CD8-positive, alpha-beta memory T cell (primary cell): ENCODE measurements around the gene SYPL2. TPM values are rescaled to one million over a fixed set of nuclear protein-coding genes. Genes with fewer than 3 reads are reported as not detected.

ENCODE experiments used
- CTCF ChIA-PET: fragments of 350-600 bp; sonication (Branson Sonifier 250); formaldehyde crosslinking; loops from one replicate; lab custom pipeline; 2021; ENCODE audit warnings: antibody characterized with exemption; lab: Charles Lee
- POLR2A ChIA-PET: fragments of 350-600 bp; sonication (Branson Sonifier 250); formaldehyde crosslinking; loops from one replicate; lab custom pipeline; 2021; ENCODE audit warnings: antibody characterized with exemption; lab: Charles Lee
- DNase-seq, 5 donors: peaks; one replicate each; pipeline versions ENCODE4 v3.0.0 to v3.0.0-alpha.2; 2020 to 2022; ENCODE audit warnings: mixed read lengths in 1 of 5
- H3K27ac ChIP-seq: one replicate; pipeline ENCODE4 v1.7.0; 2013; ENCODE audit warnings: low read depth, mild to moderate bottlenecking, low read length, moderate library complexity
- H3K27me3 ChIP-seq: 2 replicates; pipeline ENCODE4 v1.7.0; 2013; ENCODE audit warnings: low read length, mild to moderate bottlenecking; ENCODE audit not compliant: insufficient read depth, poor library complexity, severe bottlenecking
- H3K36me3 ChIP-seq: 2 replicates; pipeline ENCODE4 v1.7.0; 2013; ENCODE audit warnings: mild to moderate bottlenecking, low read length, moderate library complexity; ENCODE audit not compliant: insufficient read depth
- H3K4me1 ChIP-seq: 2 replicates; pipeline ENCODE4 v1.7.0; 2013; ENCODE audit warnings: mild to moderate bottlenecking, low read length, moderate library complexity; ENCODE audit not compliant: insufficient read depth
- H3K4me3 ChIP-seq: 2 replicates; pipeline ENCODE4 v1.7.0; 2013; ENCODE audit warnings: mild to moderate bottlenecking, low read length
- H3K9me3 ChIP-seq: 2 replicates; pipeline ENCODE4 v1.7.0; 2013; ENCODE audit warnings: mild to moderate bottlenecking, low read length
- H3K27ac Mint-ChIP-seq, 8 donors: one replicate each; pipeline ENCODE4 v1.8.0; 2020 to 2021; ENCODE audit warnings: mixed read lengths in 8 of 8, mild to moderate bottlenecking in 6 of 8, inconsistent platforms in 3 of 8, moderate library complexity in 3 of 8
- H3K27me3 Mint-ChIP-seq, 2 donors: one replicate each; pipeline ENCODE4 v1.8.0; 2020 to 2021; ENCODE audit warnings: mixed read lengths in 2 of 2, mild to moderate bottlenecking in 1 of 2, moderate library complexity in 1 of 2
- H3K36me3 Mint-ChIP-seq, 3 donors: one replicate each; pipeline ENCODE4 v1.8.0; 2020 to 2021; ENCODE audit warnings: mixed read lengths in 3 of 3, inconsistent platforms in 1 of 3, mild to moderate bottlenecking in 1 of 3
- H3K4me1 Mint-ChIP-seq, 3 donors: one replicate each; pipeline ENCODE4 v1.8.0; 2020 to 2021; ENCODE audit warnings: mixed read lengths in 3 of 3, inconsistent platforms in 1 of 3, mild to moderate bottlenecking in 1 of 3
- H3K4me3 Mint-ChIP-seq, 7 donors: one replicate each; pipeline ENCODE4 v1.8.0; 2020 to 2021; ENCODE audit warnings: mixed read lengths in 7 of 7, mild to moderate bottlenecking in 6 of 7, moderate library complexity in 4 of 7, inconsistent platforms in 2 of 7
- H3K9me3 Mint-ChIP-seq, 5 donors: one replicate each; pipeline ENCODE4 v1.8.0; 2020 to 2022; ENCODE audit warnings: mixed read lengths in 5 of 5, mild to moderate bottlenecking in 3 of 5, moderate library complexity in 2 of 5, inconsistent platforms in 1 of 5
- polyA plus RNA-seq: library from polyadenylated mRNA; unstranded; fragments of 300-500 nt; fragmentation: Illumina TruSeq; gene quantifications from one replicate; pipeline ENCODE4 v1.2.3, GENCODE V29; 2021
- total RNA-seq, 2 experiments: library from RNA; stranded (reverse); gene quantifications; one replicate each; pipeline ENCODE4 v1.2.3, GENCODE V29; 2021

The SYPL2 gene
- total and polyA plus RNA-seq, 3 experiments from 2014 or later, result 0.07 TPM; not detected in 1

- no peak overlapping the region for H3K27ac ChIP-seq
- Mint-ChIP-seq H3K27me3 (no peaks in the 10 kb centered on the region), H3K4me3 (peak overlapping the region; percentile 41 to 87 (median 63)), H3K9me3 (no peaks in the 10 kb centered on the region), H3K27ac (peak overlapping the region; percentile 85 to 97 (median 94)), H3K36me3 (peaks cover 5 to 48% (median 9%) of the 10 kb centered on the region in 3 donors), H3K4me1 (peaks cover 84 to 98% (median 94%) of the 10 kb centered on the region in 3 donors)
- H3K36me3 ChIP-seq, result peaks cover 33% of the 10 kb centered on the region
- H3K4me1 ChIP-seq, result peaks cover 96% of the 10 kb centered on the region
- DNase-seq, result peak; percentile 31 to 77 (median 56)
- H3K4me3 ChIP-seq, result peak overlapping the region; percentile 5
- no peaks in the 10 kb centered on the region for H3K9me3 ChIP-seq
- POLR2A ChIA-PET, result interaction anchor here (1.6 kb wide), 1 partner anchor 33 kb away, joined by 6 read pairs; no protein-coding TSS in a partner anchor
- H3K27me3 ChIP-seq, result no peaks in the 10 kb centered on the region
- CTCF ChIA-PET, result interaction anchor here (1.1 to 32.5 kb wide), 5 partner anchors 4 to 139 kb away, joined by 4 to 1339 read pairs (median 384); partner anchors contain the start of genes AMIGO1, ATXN7L2, CYB561D1 and GPR61
Measured at GRCh38 chr1:109499661-109500536, 33.6 kb downstream of the SYPL2 start.

GRCh38 chr1:109500941-109501381 lies 34.6 kb downstream of the SYPL2 start:
- Mint-ChIP-seq H3K4me1 (peaks cover 84 to 98% (median 94%) of the 10 kb centered on the region in 3 donors), H3K27me3 (no peaks in the 10 kb centered on the region), H3K9me3 (no peaks in the 10 kb centered on the region), H3K4me3 (peak overlapping the region in 6 of 7 donors; percentile 41 to 87 (median 72)), H3K27ac (peak overlapping the region; percentile 85 to 97 (median 94)), H3K36me3 (peaks cover 4 to 40% (median 8%) of the 10 kb centered on the region in 3 donors)
- peaks cover 25% of the 10 kb centered on the region for H3K36me3 ChIP-seq
- DNase-seq, result no peak
- no peak overlapping the region for H3K27ac ChIP-seq
- no peaks in the 10 kb centered on the region for H3K9me3 ChIP-seq
- POLR2A ChIA-PET, result no interaction called here
- CTCF ChIA-PET, result interaction anchor here (15.3 to 32.5 kb wide), 3 partner anchors 5 to 33 kb away, joined by 384 to 1339 read pairs (median 384); partner anchors contain the start of genes AMIGO1, CYB561D1 and GPR61
- peak overlapping the region; percentile 44 for H3K4me3 ChIP-seq
- no peaks in the 10 kb centered on the region for H3K27me3 ChIP-seq
- H3K4me1 ChIP-seq, result peaks cover 96% of the 10 kb centered on the region

GRCh38 chr1:109501644-109502363 lies 35.5 kb downstream of the SYPL2 start:
- Histone ChIP-seq H3K4me1 (peaks cover 96% of the 10 kb centered on the region), H3K27ac (peak overlapping the region; percentile 1), H3K36me3 (peaks cover 17% of the 10 kb centered on the region), H3K4me3 (peak overlapping the region; percentile 44), H3K9me3 (no peaks in the 10 kb centered on the region), H3K27me3 (no peaks in the 10 kb centered on the region)
- Mint-ChIP-seq H3K9me3 (no peaks in the 10 kb centered on the region), H3K27me3 (no peaks in the 10 kb centered on the region), H3K36me3 (peaks cover 0 to 34% (median 4%) of the 10 kb centered on the region in 3 donors), H3K4me1 (peaks cover 83 to 98% (median 94%) of the 10 kb centered on the region in 3 donors), H3K27ac (peak overlapping the region; percentile 90 to 97 (median 95)), H3K4me3 (peak overlapping the region; percentile 79 to 90 (median 81))
- CTCF ChIA-PET, result interaction anchor here (1.4 to 32.5 kb wide), 6 partner anchors 6 to 483 kb away, joined by 3 to 1339 read pairs (median 195); partner anchors contain the start of genes AHCYL1, AMIGO1, CYB561D1 and GNAI3
- POLR2A ChIA-PET, result interaction anchor here (0.8 to 2.4 kb wide), 5 partner anchors 8 to 47 kb away, joined by 3 to 13 read pairs (median 4); partner anchors contain the start of genes ATXN7L2, CYB561D1 and GNAI3
- DNase-seq, result no peak

GRCh38 chr1:109502364-109502851 lies 36.1 kb downstream of the SYPL2 start:
- Histone ChIP-seq H3K27me3 (no peaks in the 10 kb centered on the region), H3K36me3 (peaks cover 12% of the 10 kb centered on the region), H3K9me3 (no peaks in the 10 kb centered on the region), H3K4me3 (peak overlapping the region; percentile 60), H3K4me1 (peaks cover 94% of the 10 kb centered on the region), H3K27ac (peak overlapping the region; percentile 53)
- Mint-ChIP-seq H3K27ac (peak overlapping the region; percentile 90 to 97 (median 95)), H3K4me3 (peak overlapping the region; percentile 79 to 90 (median 81)), H3K9me3 (no peaks in the 10 kb centered on the region), H3K27me3 (no peaks in the 10 kb centered on the region), H3K4me1 (peaks cover 85 to 98% (median 98%) of the 10 kb centered on the region in 3 donors), H3K36me3 (peaks cover 0 to 35% (median 4%) of the 10 kb centered on the region in 3 donors)
- ChIA-PET POLR2A (interaction anchor here (0.8 to 2.4 kb wide), 6 partner anchors 9 to 46 kb away, joined by 3 to 13 read pairs (median 4); partner anchors contain the start of genes ATXN7L2, CYB561D1 and GNAI3), CTCF (interaction anchor here (1.4 to 32.5 kb wide), 6 partner anchors 7 to 482 kb away, joined by 3 to 1339 read pairs (median 195); partner anchors contain the start of genes AHCYL1, AMIGO1, CYB561D1 and GNAI3)
- peak; percentile 42 to 86 (median 75) for DNase-seq

GRCh38 chr1:109503935-109504334 lies 37.6 kb downstream of the SYPL2 start:
- no peaks in the 10 kb centered on the region for H3K27me3 ChIP-seq
- ChIA-PET CTCF (interaction anchor here (0.7 to 32.5 kb wide), 5 partner anchors 8 to 481 kb away, joined by 3 to 1339 read pairs (median 6); partner anchors contain the start of genes AHCYL1, ATXN7L2, CYB561D1 and GPR61), POLR2A (interaction anchor here (1.8 to 2.4 kb wide), 2 partner anchors 10 to 28 kb away, joined by 10 to 13 read pairs; partner anchors contain the start of gene CYB561D1)
- H3K9me3 ChIP-seq, result no peaks in the 10 kb centered on the region
- H3K27ac Mint-ChIP-seq, result peak overlapping the region; percentile 74 to 96 (median 94)
- peaks cover 6 to 34% (median 7%) of the 10 kb centered on the region in 3 donors for H3K36me3 Mint-ChIP-seq
- H3K36me3 ChIP-seq, result peaks cover 6% of the 10 kb centered on the region
- H3K27ac ChIP-seq, result no peak overlapping the region
- peak in 1 of 5 donors; percentile 36 for DNase-seq
- no peaks in the 10 kb centered on the region for H3K27me3 Mint-ChIP-seq
- peak overlapping the region; percentile 27 for H3K4me3 ChIP-seq
- peaks cover 94% of the 10 kb centered on the region for H3K4me1 ChIP-seq
- peaks cover 86 to 100% (median 96%) of the 10 kb centered on the region in 3 donors for H3K4me1 Mint-ChIP-seq
- H3K4me3 Mint-ChIP-seq, result peak overlapping the region; percentile 39 to 91 (median 82)
- no peaks in the 10 kb centered on the region for H3K9me3 Mint-ChIP-seq

GRCh38 chr1:109504974-109505373 lies 38.6 kb downstream of the SYPL2 start:
- H3K27me3 ChIP-seq, result no peaks in the 10 kb centered on the region
- peak overlapping the region; percentile 74 to 96 (median 86) for H3K27ac Mint-ChIP-seq
- POLR2A ChIA-PET, result no interaction called here
- H3K36me3 ChIP-seq, result peaks cover 6% of the 10 kb centered on the region
- no peaks in the 10 kb centered on the region for H3K27me3 Mint-ChIP-seq
- peaks cover 87% of the 10 kb centered on the region for H3K4me1 ChIP-seq
- H3K9me3 ChIP-seq, result no peaks in the 10 kb centered on the region
- CTCF ChIA-PET, result interaction anchor here (0.9 to 32.5 kb wide), 5 partner anchors 9 to 83 kb away, joined by 3 to 1339 read pairs (median 4); partner anchors contain the start of genes ATXN7L2, CYB561D1 and GPR61
- H3K4me3 Mint-ChIP-seq, result peak overlapping the region; percentile 57 to 88 (median 77)
- H3K9me3 Mint-ChIP-seq, result no peaks in the 10 kb centered on the region
- peak overlapping the region; percentile 26 for H3K4me3 ChIP-seq
- H3K36me3 Mint-ChIP-seq, result peaks cover 6 to 35% (median 7%) of the 10 kb centered on the region in 3 donors
- no peak for DNase-seq
- peaks cover 82 to 96% (median 92%) of the 10 kb centered on the region in 3 donors for H3K4me1 Mint-ChIP-seq
- no peak overlapping the region for H3K27ac ChIP-seq
